HEK293 (cell line): Measurements from ENCODE around the gene NACA2.

Experiments
- CTCF ChIP-seq: fragments of 450-650 bp; formaldehyde crosslinking; IDR thresholded peaks from 2 replicates; pipeline ENCODE4 v1.5.1; 2016; ENCODE audit warnings: missing biosample characterization, missing genetic modification characterization
- KLF1 ChIP-seq: fragments of 450-650 bp; formaldehyde crosslinking; IDR thresholded peaks from 2 replicates; pipeline ENCODE4 v1.5.1; 2016; ENCODE audit warnings: missing biosample characterization, missing genetic modification characterization
- KLF10 ChIP-seq: fragments of 450-650 bp; IDR thresholded peaks from 2 replicates; pipeline ENCODE4 v1.5.1; 2018; ENCODE audit warnings: missing biosample characterization, mild to moderate bottlenecking, missing genetic modification characterization
- REST ChIP-seq: fragments of 450-650 bp; formaldehyde crosslinking; IDR thresholded peaks from 2 replicates; pipeline ENCODE4 v1.5.1; 2016; ENCODE audit warnings: missing biosample characterization, missing genetic modification characterization
- ZFP37 ChIP-seq: fragments of 450-650 bp; formaldehyde crosslinking; IDR thresholded peaks from 2 replicates; pipeline ENCODE4 v1.5.1; 2016; ENCODE audit warnings: missing biosample characterization, missing genetic modification characterization
- ZNF146 ChIP-seq: fragments of 450-650 bp; formaldehyde crosslinking; IDR thresholded peaks from 2 replicates; pipeline ENCODE4 v1.5.1; 2016; ENCODE audit warnings: missing biosample characterization, missing genetic modification characterization
- ZNF19 ChIP-seq: fragments of 450-650 bp; formaldehyde crosslinking; IDR thresholded peaks from 2 replicates; pipeline ENCODE4; 2016; ENCODE audit warnings: missing biosample characterization, missing genetic modification characterization, low read depth
- ZNF23 ChIP-seq: fragments of 450-650 bp; formaldehyde crosslinking; IDR thresholded peaks from 2 replicates; pipeline ENCODE4 v1.5.1; 2016; ENCODE audit warnings: missing biosample characterization, missing genetic modification characterization, borderline replicate concordance
- ZNF274 ChIP-seq, 2 experiments: fragments of 200-500 bp in 1 of 2; fragments of 450-650 bp in 1 of 2; sonication (Bioruptor generic) in 1 of 2; formaldehyde crosslinking in 1 of 2; IDR thresholded peaks; 2 replicates each; pipeline versions ENCODE4 v1.5.1 to v1.6.1; 2014 to 2016; ENCODE audit warnings: borderline replicate concordance in 1 of 2, inconsistent platforms in 1 of 2, low read length in 1 of 2, missing biosample characterization in 1 of 2, missing genetic modification characterization in 1 of 2
- ZNF423 ChIP-seq: fragments of 450-650 bp; formaldehyde crosslinking; IDR thresholded peaks from 2 replicates; pipeline ENCODE4 v1.5.1; 2016; ENCODE audit warnings: missing biosample characterization, missing genetic modification characterization
- TF ChIP-seq, protein P1 (sequence below): fragments of 450-650 bp; formaldehyde crosslinking; IDR thresholded peaks from 2 replicates; pipeline ENCODE4 v1.5.1; 2016; ENCODE audit warnings: missing biosample characterization, missing genetic modification characterization

GRCh38 chr17:61614219-61614618 is 23.2 kb upstream of the NACA2 start:
- no peak for TF ChIP-seq ZFP37 (tag by site-specific recombination)
- TF ChIP-seq KLF10: no peak
- TF ChIP-seq ZNF274 (IDR thresholded peaks at IDR 0.05; ENCODE audit: low read length): no peak
- TF ChIP-seq ZNF274 (tag by site-specific recombination; IDR thresholded peaks at IDR 0.05; ENCODE audit: borderline replicate concordance): no peak
- no peak for TF ChIP-seq ZNF19 (tag by site-specific recombination)
- no peak for TF ChIP-seq CTCF (tag by site-specific recombination)
- no peak for TF ChIP-seq ZNF423
- no peak for TF ChIP-seq ZNF146 (tag by site-specific recombination)
- TF ChIP-seq, protein P1, sequence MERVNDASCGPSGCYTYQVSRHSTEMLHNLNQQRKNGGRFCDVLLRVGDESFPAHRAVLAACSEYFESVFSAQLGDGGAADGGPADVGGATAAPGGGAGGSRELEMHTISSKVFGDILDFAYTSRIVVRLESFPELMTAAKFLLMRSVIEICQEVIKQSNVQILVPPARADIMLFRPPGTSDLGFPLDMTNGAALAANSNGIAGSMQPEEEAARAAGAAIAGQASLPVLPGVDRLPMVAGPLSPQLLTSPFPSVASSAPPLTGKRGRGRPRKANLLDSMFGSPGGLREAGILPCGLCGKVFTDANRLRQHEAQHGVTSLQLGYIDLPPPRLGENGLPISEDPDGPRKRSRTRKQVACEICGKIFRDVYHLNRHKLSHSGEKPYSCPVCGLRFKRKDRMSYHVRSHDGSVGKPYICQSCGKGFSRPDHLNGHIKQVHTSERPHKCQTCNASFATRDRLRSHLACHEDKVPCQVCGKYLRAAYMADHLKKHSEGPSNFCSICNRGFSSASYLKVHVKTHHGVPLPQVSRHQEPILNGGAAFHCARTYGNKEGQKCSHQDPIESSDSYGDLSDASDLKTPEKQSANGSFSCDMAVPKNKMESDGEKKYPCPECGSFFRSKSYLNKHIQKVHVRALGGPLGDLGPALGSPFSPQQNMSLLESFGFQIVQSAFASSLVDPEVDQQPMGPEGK: no peak
- no peak for TF ChIP-seq REST (tag by site-specific recombination)
- TF ChIP-seq KLF1 (tag by site-specific recombination): no peak
- no peak for TF ChIP-seq ZNF23
